Ishikawa (cell line): ENCODE data around the gene RPL27.

Experiments
- CEBPB ChIP-seq: IDR thresholded peaks from 2 replicates; pipeline ENCODE4 v1.6.1; 2012
- CREB1 ChIP-seq: IDR thresholded peaks from 2 replicates; pipeline ENCODE4 v1.6.1; 2012; ENCODE audit warnings: low read depth
- EGR1 ChIP-seq: IDR thresholded peaks from 2 replicates; pipeline ENCODE4 v1.6.1; 2012
- EP300 ChIP-seq: IDR thresholded peaks from 2 replicates; pipeline ENCODE4 v1.6.1; 2012; ENCODE audit warnings: borderline replicate concordance
- FOXM1 ChIP-seq: IDR thresholded peaks from 2 replicates; pipeline ENCODE4 v1.6.1; 2012; ENCODE audit warnings: low read depth, borderline replicate concordance
- NFIC ChIP-seq: IDR thresholded peaks from 2 replicates; pipeline ENCODE4 v1.6.1; 2012
- RAD21 ChIP-seq: IDR thresholded peaks from 2 replicates; pipeline ENCODE4 v1.6.1; 2012; ENCODE audit warnings: low read depth
- TAF1 ChIP-seq: IDR thresholded peaks from 2 replicates; pipeline ENCODE4 v1.6.1; 2012; ENCODE audit warnings: low read depth, mild to moderate bottlenecking
- TCF12 ChIP-seq: IDR thresholded peaks from 2 replicates; pipeline ENCODE4 v1.6.1; 2012; ENCODE audit warnings: low read depth
- TEAD4 ChIP-seq: IDR thresholded peaks from 2 replicates; pipeline ENCODE4 v1.6.1; 2012
- YY1 ChIP-seq: IDR thresholded peaks from 2 replicates; pipeline ENCODE4 v1.6.1; 2012; ENCODE audit warnings: low read depth
- ZBTB7A ChIP-seq: IDR thresholded peaks from 2 replicates; pipeline ENCODE4 v1.6.1; 2012; ENCODE audit warnings: low read depth
- TF ChIP-seq, protein P1 (sequence below): IDR thresholded peaks from 2 replicates; pipeline ENCODE4 v1.6.1; 2012; ENCODE audit warnings: low read depth, mild to moderate bottlenecking
- TF ChIP-seq, protein P2 (sequence below): IDR thresholded peaks from 2 replicates; pipeline ENCODE4 v1.6.1; 2012
- TF ChIP-seq, protein P3 (sequence below): IDR thresholded peaks from 2 replicates; pipeline ENCODE4 v1.6.1; 2012

Gene RPL27

DNA sequence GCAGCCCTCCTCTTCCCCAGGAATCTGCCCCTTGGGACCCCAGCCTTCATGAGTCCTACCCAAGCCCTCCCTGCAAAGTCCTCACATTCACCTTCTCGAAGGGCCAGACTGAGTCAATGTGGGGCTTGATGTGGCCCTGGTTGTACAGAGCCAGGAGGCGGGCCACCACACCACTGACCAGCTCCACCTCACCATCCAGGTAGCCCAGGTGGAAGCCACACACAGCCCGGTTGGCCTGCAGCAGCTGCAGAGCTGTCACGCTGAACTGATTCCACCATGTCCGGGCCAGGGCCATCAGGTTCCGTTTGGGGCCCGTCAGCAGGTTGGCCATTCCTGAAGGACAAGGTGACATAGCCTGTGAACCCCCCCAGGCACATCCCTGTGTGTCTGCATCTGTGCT is 18.0 kb downstream of the RPL27 start:
- TF ChIP-seq, protein P1, sequence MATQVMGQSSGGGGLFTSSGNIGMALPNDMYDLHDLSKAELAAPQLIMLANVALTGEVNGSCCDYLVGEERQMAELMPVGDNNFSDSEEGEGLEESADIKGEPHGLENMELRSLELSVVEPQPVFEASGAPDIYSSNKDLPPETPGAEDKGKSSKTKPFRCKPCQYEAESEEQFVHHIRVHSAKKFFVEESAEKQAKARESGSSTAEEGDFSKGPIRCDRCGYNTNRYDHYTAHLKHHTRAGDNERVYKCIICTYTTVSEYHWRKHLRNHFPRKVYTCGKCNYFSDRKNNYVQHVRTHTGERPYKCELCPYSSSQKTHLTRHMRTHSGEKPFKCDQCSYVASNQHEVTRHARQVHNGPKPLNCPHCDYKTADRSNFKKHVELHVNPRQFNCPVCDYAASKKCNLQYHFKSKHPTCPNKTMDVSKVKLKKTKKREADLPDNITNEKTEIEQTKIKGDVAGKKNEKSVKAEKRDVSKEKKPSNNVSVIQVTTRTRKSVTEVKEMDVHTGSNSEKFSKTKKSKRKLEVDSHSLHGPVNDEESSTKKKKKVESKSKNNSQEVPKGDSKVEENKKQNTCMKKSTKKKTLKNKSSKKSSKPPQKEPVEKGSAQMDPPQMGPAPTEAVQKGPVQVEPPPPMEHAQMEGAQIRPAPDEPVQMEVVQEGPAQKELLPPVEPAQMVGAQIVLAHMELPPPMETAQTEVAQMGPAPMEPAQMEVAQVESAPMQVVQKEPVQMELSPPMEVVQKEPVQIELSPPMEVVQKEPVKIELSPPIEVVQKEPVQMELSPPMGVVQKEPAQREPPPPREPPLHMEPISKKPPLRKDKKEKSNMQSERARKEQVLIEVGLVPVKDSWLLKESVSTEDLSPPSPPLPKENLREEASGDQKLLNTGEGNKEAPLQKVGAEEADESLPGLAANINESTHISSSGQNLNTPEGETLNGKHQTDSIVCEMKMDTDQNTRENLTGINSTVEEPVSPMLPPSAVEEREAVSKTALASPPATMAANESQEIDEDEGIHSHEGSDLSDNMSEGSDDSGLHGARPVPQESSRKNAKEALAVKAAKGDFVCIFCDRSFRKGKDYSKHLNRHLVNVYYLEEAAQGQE = no peak
- TF ChIP-seq FOXM1 = no peak
- TF ChIP-seq RAD21 = no peak
- no peak for TF ChIP-seq ZBTB7A
- no peak for TF ChIP-seq TEAD4
- no peak for TF ChIP-seq EGR1
- no peak for TF ChIP-seq NFIC
- TF ChIP-seq TCF12 = no peak
- TF ChIP-seq, protein P2, sequence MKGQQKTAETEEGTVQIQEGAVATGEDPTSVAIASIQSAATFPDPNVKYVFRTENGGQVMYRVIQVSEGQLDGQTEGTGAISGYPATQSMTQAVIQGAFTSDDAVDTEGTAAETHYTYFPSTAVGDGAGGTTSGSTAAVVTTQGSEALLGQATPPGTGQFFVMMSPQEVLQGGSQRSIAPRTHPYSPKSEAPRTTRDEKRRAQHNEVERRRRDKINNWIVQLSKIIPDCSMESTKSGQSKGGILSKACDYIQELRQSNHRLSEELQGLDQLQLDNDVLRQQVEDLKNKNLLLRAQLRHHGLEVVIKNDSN = no peak
- TF ChIP-seq EP300 = no peak
- no peak for TF ChIP-seq TAF1
- TF ChIP-seq, protein P3, sequence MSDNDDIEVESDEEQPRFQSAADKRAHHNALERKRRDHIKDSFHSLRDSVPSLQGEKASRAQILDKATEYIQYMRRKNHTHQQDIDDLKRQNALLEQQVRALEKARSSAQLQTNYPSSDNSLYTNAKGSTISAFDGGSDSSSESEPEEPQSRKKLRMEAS = no peak
- TF ChIP-seq YY1 = no peak
- TF ChIP-seq CREB1 = no peak
- no peak for TF ChIP-seq CEBPB

DNA sequence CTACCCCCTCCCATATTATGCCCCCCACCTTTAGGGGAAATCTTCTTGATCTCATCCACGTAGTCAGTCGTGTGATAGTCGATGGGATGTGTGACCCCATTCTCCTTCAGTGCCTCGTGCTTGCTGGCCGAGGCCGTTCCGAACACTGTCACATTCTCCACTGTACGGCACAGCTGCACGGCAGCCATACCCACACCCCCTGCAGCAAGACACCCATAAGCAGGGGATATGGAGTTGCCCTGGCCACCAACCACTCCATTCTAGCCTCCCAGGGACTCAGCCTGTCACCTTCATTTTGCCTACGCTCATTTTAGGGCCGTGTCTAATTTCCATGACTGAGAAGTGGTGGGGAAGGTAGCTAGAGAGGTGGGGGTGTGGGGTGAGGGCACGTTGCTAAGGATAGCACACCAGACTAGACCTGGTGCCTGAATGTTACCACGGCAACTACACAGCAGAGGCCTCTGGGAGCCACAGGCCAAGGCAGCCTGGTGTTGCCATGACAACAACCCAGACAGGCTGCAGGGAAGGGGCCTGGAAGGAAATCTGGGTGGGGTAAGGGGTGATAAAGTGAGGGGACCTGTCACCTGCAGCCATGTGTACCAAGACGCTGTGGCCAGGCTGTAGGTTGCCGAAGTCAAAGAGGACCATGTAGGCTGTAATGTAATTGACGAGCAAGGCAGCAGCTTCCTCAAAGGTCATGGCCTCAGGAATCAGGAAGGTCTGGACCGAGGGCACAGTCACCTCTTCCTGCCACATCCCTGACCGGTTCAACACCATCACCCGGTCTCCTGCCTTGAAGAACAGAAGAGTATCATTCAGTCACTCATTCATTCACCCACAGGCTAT is 20.0 kb downstream of the RPL27 start:
- TF ChIP-seq NFIC = no peak
- TF ChIP-seq, protein P2 = no peak
- TF ChIP-seq EP300 = no peak
- TF ChIP-seq CREB1 = no peak
- TF ChIP-seq, protein P3 = no peak
- no peak for TF ChIP-seq YY1
- TF ChIP-seq ZBTB7A = no peak
- no peak for TF ChIP-seq TAF1

DNA sequence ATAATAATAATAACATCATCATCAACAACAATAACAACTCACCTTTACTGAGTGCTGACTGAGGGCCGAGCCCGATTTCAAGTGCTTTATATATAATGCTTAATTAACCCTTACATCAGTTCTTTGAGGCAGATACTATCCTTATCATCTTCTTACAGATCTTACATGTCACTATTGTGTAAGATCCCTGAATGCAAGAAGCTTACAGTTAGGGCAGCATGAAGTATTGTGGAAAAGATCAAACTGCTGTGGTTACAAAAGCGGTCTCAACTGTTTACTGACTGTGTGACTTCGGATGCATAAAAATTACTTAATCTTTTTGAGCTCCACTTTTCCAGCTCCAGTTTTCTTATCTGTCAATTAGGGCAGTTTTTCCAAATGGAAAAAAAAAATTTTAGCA is 20.7 kb downstream of the RPL27 start:
- no peak for TF ChIP-seq YY1
- TF ChIP-seq RAD21 = no peak
- TF ChIP-seq TAF1 = no peak
- no peak for TF ChIP-seq TEAD4
- no peak for TF ChIP-seq EP300
- TF ChIP-seq FOXM1 = no peak
- no peak for TF ChIP-seq ZBTB7A
- no peak for TF ChIP-seq TCF12
- TF ChIP-seq, protein P1 = no peak
- no peak for TF ChIP-seq EGR1
- TF ChIP-seq, protein P2 = no peak
- TF ChIP-seq NFIC = no peak
- TF ChIP-seq CEBPB = no peak

DNA sequence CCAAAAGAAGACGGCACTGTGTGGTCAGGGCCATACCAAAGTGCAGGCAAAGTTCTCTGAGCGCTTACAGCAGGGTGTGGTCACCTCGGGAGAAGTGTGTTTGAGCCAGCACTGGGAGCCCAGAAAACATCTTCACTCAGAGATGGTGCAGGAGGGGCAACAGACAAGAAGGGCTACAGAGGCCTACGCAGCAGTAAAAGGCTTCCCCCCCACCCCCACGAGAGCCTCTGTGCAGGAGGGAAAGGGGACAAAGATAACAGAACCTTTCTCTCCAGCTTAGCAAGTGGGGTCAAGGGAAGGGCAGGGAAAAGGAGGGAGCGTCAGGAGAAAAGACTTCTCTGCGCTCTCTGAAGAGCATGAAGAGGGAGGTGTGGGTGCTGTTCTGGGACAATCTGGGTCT is 21.2 kb downstream of the RPL27 start:
- TF ChIP-seq TAF1 = no peak
- TF ChIP-seq CREB1 = no peak
- no peak for TF ChIP-seq TCF12
- no peak for TF ChIP-seq ZBTB7A
- TF ChIP-seq RAD21 = no peak
- TF ChIP-seq CEBPB = no peak
- TF ChIP-seq, protein P2 = no peak
- TF ChIP-seq, protein P3 = no peak
- TF ChIP-seq TEAD4 = no peak
- TF ChIP-seq YY1 = no peak
- TF ChIP-seq EP300 = no peak
- TF ChIP-seq NFIC = no peak
